WERI-Rb-1 (cell line): ENCODE measurements around the gene NUDT14.
A peak's percentile ranks its signal among the peaks of the same experiment; 100 is the strongest.

Experiments used
- DNase-seq: peaks from one replicate; pipeline ENCODE4 v3.0.0-alpha.2; 2020
- H3K27ac ChIP-seq: fragments of 250-450 bp; sonication (Bioruptor Pico); 2 replicates; pipeline ENCODE4 v1.5.1; 2020; ENCODE audit warnings: mild to moderate bottlenecking, moderate library complexity
- H3K27me3 ChIP-seq: fragments of 250-450 bp; sonication (Bioruptor Pico); 2 replicates; pipeline ENCODE4 v1.5.1; 2021; ENCODE audit warnings: mild to moderate bottlenecking, low read depth, moderate library complexity; ENCODE audit not compliant: insufficient read depth, severe bottlenecking
- H3K36me3 ChIP-seq: fragments of 250-450 bp; sonication (Bioruptor Pico); 2 replicates; pipeline ENCODE4 v1.5.1; 2020; ENCODE audit warnings: mild to moderate bottlenecking, moderate library complexity
- H3K4me3 ChIP-seq: 2 replicates; pipeline ENCODE4 v1.5.1; 2011; ENCODE audit warnings: low read depth, mild to moderate bottlenecking, control low read depth, low read length
- H3K9me3 ChIP-seq: fragments of 250-450 bp; sonication (Bioruptor Pico); 2 replicates; pipeline ENCODE4 v1.5.1; 2021; ENCODE audit warnings: mild to moderate bottlenecking, moderate library complexity; ENCODE audit not compliant: severe bottlenecking
- TF ChIP-seq, protein P1 (sequence below): IDR thresholded peaks from 2 replicates; pipeline ENCODE4 v1.5.1; 2011; ENCODE audit warnings: low read depth, mild to moderate bottlenecking, control low read depth, inconsistent platforms, low read length

NUDT14 gene

DNA sequence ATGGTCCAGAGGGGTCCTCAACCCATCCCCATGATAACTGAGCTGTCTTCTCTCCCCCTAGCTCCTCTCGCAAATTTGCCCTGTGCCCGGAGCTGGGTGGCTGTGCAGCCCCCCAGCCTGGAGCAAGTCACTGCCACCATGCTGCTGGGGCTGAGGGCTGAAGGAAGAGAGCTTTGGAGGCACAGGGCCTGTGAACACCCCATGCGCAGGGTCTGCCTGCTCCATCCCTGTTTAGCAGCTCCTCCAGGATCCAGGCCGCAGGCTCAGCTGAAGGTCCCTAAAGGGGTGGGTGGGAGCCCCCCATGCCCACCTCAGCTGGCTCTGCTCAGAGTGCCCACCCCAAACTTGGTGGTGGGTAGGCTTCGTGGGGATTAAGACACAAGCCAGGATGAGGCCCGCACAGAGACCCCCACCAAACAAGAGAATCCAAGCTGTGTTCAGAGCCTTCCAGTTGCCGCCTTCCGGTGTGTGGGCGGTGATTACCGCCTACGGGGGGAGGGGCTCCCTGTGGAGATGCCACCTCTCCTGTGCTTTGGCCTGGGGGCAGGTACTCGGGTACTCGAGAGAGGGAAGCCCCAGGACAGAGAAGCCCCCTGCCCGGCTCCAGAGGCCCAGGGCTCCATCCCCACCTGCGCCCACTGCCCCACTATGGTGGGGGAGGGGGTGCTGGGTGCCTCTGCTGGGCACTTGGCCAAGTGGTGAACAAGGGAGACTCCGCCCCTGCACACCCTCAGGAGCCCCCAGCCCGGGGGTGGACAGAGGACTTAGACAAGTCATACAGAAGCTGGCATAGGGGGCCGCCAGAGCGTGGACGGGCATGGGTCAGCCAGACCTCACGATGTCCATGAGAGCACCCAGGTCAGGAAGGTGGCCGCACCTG lies 11.1 kb downstream of the NUDT14 start:
- no peaks in the 10 kb centered on the region for H3K9me3 ChIP-seq
- no peak for DNase-seq
- peak overlapping the region; percentile 58 for H3K27ac ChIP-seq
- no peaks in the 10 kb centered on the region for H3K27me3 ChIP-seq
- H3K4me3 ChIP-seq, result no peak overlapping the region
- peaks cover 18% of the 10 kb centered on the region for H3K36me3 ChIP-seq
- TF ChIP-seq, protein P1, sequence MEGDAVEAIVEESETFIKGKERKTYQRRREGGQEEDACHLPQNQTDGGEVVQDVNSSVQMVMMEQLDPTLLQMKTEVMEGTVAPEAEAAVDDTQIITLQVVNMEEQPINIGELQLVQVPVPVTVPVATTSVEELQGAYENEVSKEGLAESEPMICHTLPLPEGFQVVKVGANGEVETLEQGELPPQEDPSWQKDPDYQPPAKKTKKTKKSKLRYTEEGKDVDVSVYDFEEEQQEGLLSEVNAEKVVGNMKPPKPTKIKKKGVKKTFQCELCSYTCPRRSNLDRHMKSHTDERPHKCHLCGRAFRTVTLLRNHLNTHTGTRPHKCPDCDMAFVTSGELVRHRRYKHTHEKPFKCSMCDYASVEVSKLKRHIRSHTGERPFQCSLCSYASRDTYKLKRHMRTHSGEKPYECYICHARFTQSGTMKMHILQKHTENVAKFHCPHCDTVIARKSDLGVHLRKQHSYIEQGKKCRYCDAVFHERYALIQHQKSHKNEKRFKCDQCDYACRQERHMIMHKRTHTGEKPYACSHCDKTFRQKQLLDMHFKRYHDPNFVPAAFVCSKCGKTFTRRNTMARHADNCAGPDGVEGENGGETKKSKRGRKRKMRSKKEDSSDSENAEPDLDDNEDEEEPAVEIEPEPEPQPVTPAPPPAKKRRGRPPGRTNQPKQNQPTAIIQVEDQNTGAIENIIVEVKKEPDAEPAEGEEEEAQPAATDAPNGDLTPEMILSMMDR, result no peak

- peak; percentile 79 for DNase-seq
Observed at GRCh38 chr14:105168979-105169507, 12.1 kb downstream of the NUDT14 start.

DNA sequence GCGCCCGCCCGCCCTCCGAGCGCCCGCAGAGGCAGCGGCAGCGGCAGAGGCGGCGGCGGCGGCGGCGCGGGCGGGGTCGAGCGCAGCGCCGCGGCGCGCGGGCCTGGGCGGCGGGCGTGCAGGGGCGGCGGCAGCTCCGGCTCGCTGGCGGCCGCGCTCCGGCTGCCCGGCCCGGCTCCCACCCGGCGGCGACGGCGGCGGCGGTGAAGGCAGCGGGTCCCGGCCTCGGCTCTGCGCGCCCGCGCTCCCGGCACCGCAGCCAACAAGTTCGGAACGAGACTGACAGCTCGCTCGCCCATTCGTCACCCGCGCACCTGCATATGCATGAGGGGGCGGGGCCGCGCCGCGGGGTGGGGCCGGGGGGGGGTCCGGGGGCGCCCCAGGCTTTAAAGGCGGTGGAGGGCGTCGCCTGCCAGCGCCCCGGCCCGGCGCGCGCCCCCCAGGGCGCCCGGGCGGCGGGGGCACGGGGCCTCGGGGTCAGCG lies 12.6 kb downstream of the NUDT14 start, which contains the start of gene JAG2:
TSS of gene JAG2 (minus strand) at position 281 of the 483 bp plus-strand sequence. CDS start 356 bp downstream, outside the sequence.
- no peaks in the 10 kb centered on the region for H3K27me3 ChIP-seq
- TF ChIP-seq, protein P1, result no peak
- H3K36me3 ChIP-seq, result peaks cover 18% of the 10 kb centered on the region
- peak within 1 kb of the TSS; percentile 49 for H3K4me3 ChIP-seq
- DNase-seq, result peak; percentile 86
- no peaks in the 10 kb centered on the region for H3K9me3 ChIP-seq
- peak within 1 kb of the TSS; percentile 81 for H3K27ac ChIP-seq

More at GRCh38 chr14:105168979-105169507, 12.1 kb downstream of the NUDT14 start:
- H3K9me3 ChIP-seq, result no peaks in the 10 kb centered on the region
- H3K36me3 ChIP-seq, result peaks cover 18% of the 10 kb centered on the region
- TF ChIP-seq, protein P1, result peak; percentile 87
- H3K4me3 ChIP-seq, result peak overlapping the region; percentile 42
- peak overlapping the region; percentile 60 for H3K27ac ChIP-seq
- no peaks in the 10 kb centered on the region for H3K27me3 ChIP-seq

- TF ChIP-seq, protein P1, result no peak
- Histone ChIP-seq H3K4me3 (peak overlapping the region; percentile 49), H3K36me3 (peaks cover 20% of the 10 kb centered on the region), H3K27me3 (no peaks in the 10 kb centered on the region), H3K9me3 (no peaks in the 10 kb centered on the region), H3K27ac (peak overlapping the region; percentile 81)
- DNase-seq, result no peak
Observed at GRCh38 chr14:105168093-105168420, 13.1 kb downstream of the NUDT14 start.

DNA sequence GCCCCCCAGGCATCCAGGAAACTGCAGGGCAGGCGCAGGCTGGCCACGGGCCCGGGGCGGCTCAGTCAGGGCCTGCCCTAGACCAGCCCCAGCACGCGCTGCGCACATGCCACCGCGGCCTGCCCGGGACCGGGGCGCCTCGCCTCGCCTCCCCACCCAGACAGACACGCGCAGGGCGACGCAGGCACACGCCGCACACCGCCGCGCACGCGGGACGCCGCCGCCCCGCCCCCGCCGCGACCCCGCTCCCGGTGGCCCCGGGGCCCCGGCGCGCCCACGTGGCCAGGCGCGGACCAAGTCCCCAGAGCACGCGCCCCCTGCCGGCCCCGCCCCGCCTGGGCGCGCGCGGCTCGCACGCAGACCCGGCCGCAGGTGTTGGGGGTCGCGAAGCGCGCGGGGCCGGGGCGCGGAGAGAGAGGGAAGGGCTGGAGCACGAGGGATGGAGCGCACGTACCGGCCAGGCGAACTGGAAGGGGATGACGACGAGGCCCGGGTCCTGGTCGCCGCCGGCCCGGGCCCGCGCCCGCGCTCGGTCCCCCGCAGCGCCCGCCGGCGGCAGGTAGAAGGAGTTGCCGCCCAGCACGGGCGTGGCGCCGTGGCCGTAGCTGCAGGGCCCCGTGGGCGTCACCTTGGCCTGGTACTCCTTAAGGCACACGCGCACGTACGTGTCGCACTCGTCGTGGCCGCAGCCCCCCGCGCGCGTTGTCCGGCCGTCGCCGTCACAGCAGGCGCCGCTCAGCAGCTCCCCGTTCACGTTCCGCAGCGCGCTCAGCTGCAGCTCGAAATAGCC lies 13.6 kb downstream of the NUDT14 start:
- TF ChIP-seq, protein P1, result 0 out of 2 replicates have a peak, but pooled peaks have one; percentile 15
- H3K27me3 ChIP-seq, result no peaks in the 10 kb centered on the region
- H3K27ac ChIP-seq, result peak overlapping the region; percentile 81
- peak overlapping the region; percentile 49 for H3K4me3 ChIP-seq
- no peaks in the 10 kb centered on the region for H3K9me3 ChIP-seq
- DNase-seq, result peak; percentile 57
- H3K36me3 ChIP-seq, result peaks cover 20% of the 10 kb centered on the region
